Subcutaneous abdominal adipose tissue (tissue), 5 donors: ENCODE results near the gene SYPL2.

Experiments
- H3K27ac ChIP-seq: one replicate; pipeline ENCODE4 v1.7.0; 2013; ENCODE audit warnings: low read depth, mild to moderate bottlenecking, inconsistent platforms, low read length, moderate library complexity
- H3K27me3 ChIP-seq, 5 donors: one replicate each; pipeline ENCODE4 v1.7.0; 2013; ENCODE audit warnings: low read length in 5 of 5, inconsistent platforms in 1 of 5; ENCODE audit not compliant: control insufficient read depth in 5 of 5, insufficient read depth in 4 of 5
- H3K36me3 ChIP-seq, 5 donors: one replicate each; pipeline ENCODE4 v1.7.0; 2013; ENCODE audit warnings: low read length in 5 of 5; ENCODE audit not compliant: control insufficient read depth in 5 of 5, insufficient read depth in 5 of 5
- H3K4me1 ChIP-seq, 5 donors: one replicate each; pipeline ENCODE4 v1.7.0; 2013; ENCODE audit warnings: low read length in 5 of 5, mild to moderate bottlenecking in 3 of 5, moderate library complexity in 1 of 5; ENCODE audit not compliant: control insufficient read depth in 5 of 5, insufficient read depth in 5 of 5
- H3K4me3 ChIP-seq, 5 donors: one replicate each; pipeline ENCODE4 v1.7.0; 2013; ENCODE audit warnings: low read length in 5 of 5, low read depth in 1 of 5
- H3K9ac ChIP-seq, 5 donors: one replicate each; pipeline ENCODE4 v1.7.0; 2013; ENCODE audit warnings: low read length in 5 of 5, mild to moderate bottlenecking in 4 of 5, moderate library complexity in 3 of 5
- H3K9me3 ChIP-seq, 5 donors: one replicate each; pipeline ENCODE4 v1.7.0; 2013; ENCODE audit warnings: low read length in 5 of 5; ENCODE audit not compliant: control insufficient read depth in 5 of 5
- donor health status: healthy.
- donor health status: healthy.
- donor health status: healthy.
- donor health status: healthy.
- donor health status: healthy.

The SYPL2 gene

GRCh38 chr1:109479901-109480300 is 13.6 kb downstream of the SYPL2 start:
- H3K27ac ChIP-seq, result no peak overlapping the region
- no peaks in the 10 kb centered on the region for H3K9me3 ChIP-seq
- H3K9ac ChIP-seq, result no peak overlapping the region
- H3K4me1 ChIP-seq, result peaks cover 4 to 18% (median 17%) of the 10 kb centered on the region in 5 donors
- H3K36me3 ChIP-seq, result peaks cover 0 to 7% (median 0%) of the 10 kb centered on the region in 5 donors
- H3K27me3 ChIP-seq, result peaks cover 0 to 10% (median 0%) of the 10 kb centered on the region in 5 donors
- no peak overlapping the region for H3K4me3 ChIP-seq

GRCh38 chr1:109481646-109482045 is 15.3 kb downstream of the SYPL2 start:
- peaks cover 0 to 10% (median 0%) of the 10 kb centered on the region in 5 donors for H3K27me3 ChIP-seq
- H3K9ac ChIP-seq, result no peak overlapping the region
- peaks cover 4 to 19% (median 18%) of the 10 kb centered on the region in 5 donors for H3K4me1 ChIP-seq
- H3K4me3 ChIP-seq, result no peak overlapping the region
- no peak overlapping the region for H3K27ac ChIP-seq
- no peaks in the 10 kb centered on the region for H3K9me3 ChIP-seq
- H3K36me3 ChIP-seq, result peaks cover 0 to 12% (median 0%) of the 10 kb centered on the region in 5 donors

GRCh38 chr1:109482242-109482641 is 15.9 kb downstream of the SYPL2 start:
- Histone ChIP-seq H3K36me3 (peaks cover 0 to 14% (median 0%) of the 10 kb centered on the region in 5 donors), H3K9me3 (no peaks in the 10 kb centered on the region), H3K4me1 (peaks cover 3 to 19% (median 18%) of the 10 kb centered on the region in 5 donors), H3K27me3 (peaks cover 0 to 7% (median 0%) of the 10 kb centered on the region in 5 donors), H3K27ac (no peak overlapping the region), H3K4me3 (no peak overlapping the region), H3K9ac (no peak overlapping the region)

- peaks cover 0 to 21% (median 0%) of the 10 kb centered on the region in 5 donors for H3K36me3 ChIP-seq
- peaks cover 3 to 19% (median 18%) of the 10 kb centered on the region in 5 donors for H3K4me1 ChIP-seq
- H3K9ac ChIP-seq, result peak overlapping the region in 3 of 5 donors; percentile 27 to 62 (median 51)
- no peaks in the 10 kb centered on the region for H3K27me3 ChIP-seq
- H3K9me3 ChIP-seq, result no peaks in the 10 kb centered on the region
- peak overlapping the region; percentile 69 to 86 (median 74) for H3K4me3 ChIP-seq
- no peak overlapping the region for H3K27ac ChIP-seq
These were observed 16.7 kb downstream of the SYPL2 start for GRCh38 chr1:109482791-109483671.

GRCh38 chr1:109483672-109484518 is 17.5 kb downstream of the SYPL2 start, which contains the start of gene ATXN7L2:
ATXN7L2 (plus strand) TSS chr1:109483905; CDS start chr1:109483954, 49 bp downstream.
- Histone ChIP-seq H3K9me3 (no peaks in the 10 kb centered on the region), H3K4me3 (peak within 1 kb of the TSS; percentile 74 to 86 (median 81)), H3K4me1 (peaks cover 3 to 19% (median 18%) of the 10 kb centered on the region in 5 donors), H3K36me3 (peaks cover 0 to 28% (median 6%) of the 10 kb centered on the region in 5 donors), H3K27me3 (no peaks in the 10 kb centered on the region), H3K27ac (peak within 1 kb of the TSS; percentile 57), H3K9ac (peak within 1 kb of the TSS; percentile 8 to 63 (median 61))

- Histone ChIP-seq H3K4me1 (peaks cover 3 to 19% (median 18%) of the 10 kb centered on the region in 5 donors), H3K9me3 (no peaks in the 10 kb centered on the region), H3K27me3 (no peaks in the 10 kb centered on the region), H3K9ac (peak overlapping the region in 4 of 5 donors; percentile 8 to 61 (median 48)), H3K27ac (peak overlapping the region; percentile 57), H3K4me3 (peak overlapping the region; percentile 73 to 86 (median 81)), H3K36me3 (peaks cover 0 to 33% (median 12%) of the 10 kb centered on the region in 5 donors)
These were observed 18.2 kb downstream of the SYPL2 start for GRCh38 chr1:109484519-109484975.

GRCh38 chr1:109485001-109485400 is 18.7 kb downstream of the SYPL2 start:
- Histone ChIP-seq H3K27ac (no peak overlapping the region), H3K4me3 (peak overlapping the region in 2 of 5 donors; percentile 77 to 86), H3K27me3 (no peaks in the 10 kb centered on the region)

GRCh38 chr1:109487261-109487660 is 20.9 kb downstream of the SYPL2 start:
- H3K4me3 ChIP-seq, result no peak overlapping the region
- no peak overlapping the region for H3K9ac ChIP-seq
- no peaks in the 10 kb centered on the region for H3K9me3 ChIP-seq
- peaks cover 3 to 21% (median 19%) of the 10 kb centered on the region in 5 donors for H3K4me1 ChIP-seq
- no peak overlapping the region for H3K27ac ChIP-seq
- H3K27me3 ChIP-seq, result no peaks in the 10 kb centered on the region
- peaks cover 0 to 29% (median 12%) of the 10 kb centered on the region in 5 donors for H3K36me3 ChIP-seq

More at GRCh38 chr1:109485001-109485400, 18.7 kb downstream of the SYPL2 start:
- Histone ChIP-seq H3K9me3 (no peaks in the 10 kb centered on the region), H3K4me1 (peaks cover 3 to 19% (median 18%) of the 10 kb centered on the region in 5 donors), H3K36me3 (peaks cover 0 to 30% (median 12%) of the 10 kb centered on the region in 5 donors), H3K9ac (no peak overlapping the region)

- Histone ChIP-seq H3K27me3 (no peaks in the 10 kb centered on the region), H3K4me3 (no peak overlapping the region), H3K36me3 (peaks cover 0 to 29% (median 12%) of the 10 kb centered on the region in 5 donors), H3K4me1 (peaks cover 3 to 19% (median 14%) of the 10 kb centered on the region in 5 donors), H3K9ac (no peak overlapping the region), H3K9me3 (no peaks in the 10 kb centered on the region), H3K27ac (no peak overlapping the region)
These were observed 21.9 kb downstream of the SYPL2 start for GRCh38 chr1:109488201-109488600.
